K562 treated with DMSO at 1 percent for 24 hours (cell line): ENCODE results near the gene RFLNA. TPM values are rescaled to one million over a fixed set of nuclear protein-coding genes. Genes with fewer than 3 reads are reported as not detected.

Experiments
- total RNA-seq: library from RNA; unstranded; fragments of 300-600 nt; gene quantifications from 2 replicates; pipeline ENCODE4 v1.2.3, GENCODE V29; 2022; ENCODE audit warnings: low read depth; ENCODE audit not compliant: insufficient read depth

RFLNA gene, protein sequence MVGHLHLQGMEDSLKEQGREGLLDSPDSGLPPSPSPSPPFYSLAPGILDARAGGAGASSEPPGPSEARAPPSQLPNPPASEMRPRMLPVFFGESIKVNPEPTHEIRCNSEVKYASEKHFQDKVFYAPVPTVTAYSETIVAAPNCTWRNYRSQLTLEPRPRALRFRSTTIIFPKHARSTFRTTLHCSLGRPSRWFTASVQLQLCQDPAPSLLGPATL
- total RNA-seq, result 0.12 TPM in 1 of 2 replicates, not detected in the other

DNA sequence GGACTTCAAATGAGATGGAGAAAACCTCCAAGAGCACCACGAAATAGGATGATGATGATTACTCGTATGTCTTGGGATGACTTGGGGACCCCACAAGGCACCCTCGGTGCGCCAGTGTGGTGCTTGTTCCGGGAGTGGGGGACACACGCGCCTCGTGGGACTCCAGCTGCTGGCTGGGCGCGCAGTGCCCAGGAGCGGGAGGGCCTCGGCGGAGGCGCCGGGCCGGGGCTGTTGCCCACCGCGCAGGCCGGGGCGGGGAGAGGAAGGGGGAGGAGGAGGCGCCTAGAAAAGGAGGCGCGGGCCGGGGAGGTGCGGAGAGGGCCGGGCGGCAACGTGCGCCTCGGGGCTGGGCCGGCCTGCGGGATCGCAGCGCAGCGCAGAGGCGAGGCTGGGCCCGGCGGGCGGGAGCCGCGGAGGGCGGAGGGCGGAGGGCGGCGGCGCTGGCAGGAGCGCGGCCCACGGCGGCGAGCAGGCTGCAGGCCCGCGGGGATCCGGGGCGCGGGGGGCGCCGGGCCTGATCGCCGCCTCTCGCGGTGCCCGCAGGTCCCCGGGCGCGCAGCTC lies at the start of gene RFLNA:
Gene RFLNA (plus strand): TSS at position 314 of the 562 bp plus-strand sequence. CDS start 337 bp downstream, outside the sequence.

